GM21825 (cell line): Measurements from ENCODE around the gene CNOT9.

Experiments used
- ATAC-seq: cut with Tn5 transposase; IDR thresholded peaks from one replicate; pipeline ENCODE4 v1.9.1; 2021; ENCODE audit warnings: mild to moderate bottlenecking, moderate library complexity; ENCODE audit not compliant: unreplicated experiment

Gene CNOT9

DNA sequence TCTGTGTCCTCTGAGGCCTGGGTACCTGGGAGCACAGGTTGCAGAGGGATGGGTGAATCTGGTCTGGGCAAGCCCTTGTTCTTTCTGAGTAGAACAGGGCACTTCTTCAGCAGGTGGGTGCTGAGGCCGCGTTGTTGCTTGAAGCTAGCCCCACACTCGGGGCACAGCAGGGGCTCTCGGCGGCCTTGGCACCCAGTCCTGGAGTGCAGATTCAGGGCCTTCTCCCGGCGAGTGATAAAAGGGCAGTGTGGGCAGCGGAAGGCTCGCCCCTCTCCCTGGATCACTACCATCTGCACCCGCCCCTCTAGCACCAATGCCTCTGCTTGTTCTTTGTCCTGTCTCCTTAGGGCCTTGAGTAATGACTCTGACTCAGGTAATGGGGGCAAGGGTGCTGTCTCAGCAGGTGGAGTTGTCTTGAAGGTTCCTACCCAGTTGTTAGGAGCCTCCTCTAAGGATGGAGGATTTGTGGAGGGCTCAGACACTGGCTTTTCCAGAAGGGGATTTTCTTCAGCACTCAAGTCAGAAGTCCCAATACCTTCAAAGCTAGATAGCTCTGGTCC is 75.2 kb downstream of the CNOT9 start:
- no peak for ATAC-seq

- no peak for ATAC-seq
These were observed 76.1 kb downstream of the CNOT9 start for GRCh38 chr2:218644721-218645120.

- ATAC-seq = peak; percentile 60
These were observed 76.5 kb downstream of the CNOT9 start for GRCh38 chr2:218645126-218645525.
